ENCODE measurements around the gene MMP13. TPM values are rescaled to one million over a fixed set of nuclear protein-coding genes. Genes with fewer than 3 reads are reported as not detected.

Gene MMP13
- total RNA-seq, 2 experiments from 2014 or later, result not detected

Small RNA genes within 50 kb of the gene (small RNA-seq; reads per million reads assigned to genes)
- gene RNU7-159P, result not detected

Other genes starting within 250 kb of the MMP13 start
- gene MMP27, start 250.0 kb downstream of the MMP13 start, total RNA-seq (2014; rRNA removed; shearing (Covaris generic)), result not detected in 2 replicates
- gene MMP27, start 250.0 kb downstream of the MMP13 start, total RNA-seq (2022), result not detected in 2 replicates
- gene MMP8, start 230.8 kb downstream of the MMP13 start, total RNA-seq (2014; rRNA removed; shearing (Covaris generic)), result not detected in 2 replicates
- not detected in 2 replicates for gene MMP8, start 230.8 kb downstream of the MMP13 start, total RNA-seq (2022)
- not detected in 2 replicates for gene MMP10, start 175.1 kb downstream of the MMP13 start, total RNA-seq (2014; rRNA removed; shearing (Covaris generic))
- not detected in 2 replicates for gene MMP10, start 175.1 kb downstream of the MMP13 start, total RNA-seq (2022)
- not detected in 2 replicates for gene MMP1, start 157.6 kb downstream of the MMP13 start, total RNA-seq (2014; rRNA removed; shearing (Covaris generic))
- not detected in 2 replicates for gene MMP1, start 157.6 kb downstream of the MMP13 start, total RNA-seq (2022)
- not detected in 2 replicates for gene MMP3, start 112.1 kb downstream of the MMP13 start, total RNA-seq (2014; rRNA removed; shearing (Covaris generic))
- not detected in 2 replicates for gene MMP3, start 112.1 kb downstream of the MMP13 start, total RNA-seq (2022)
- not detected in 2 replicates for gene MMP12, start 80.8 kb downstream of the MMP13 start, total RNA-seq (2014; rRNA removed; shearing (Covaris generic))
- not detected in 2 replicates for gene MMP12, start 80.8 kb downstream of the MMP13 start, total RNA-seq (2022)
- gene DCUN1D5, start 136.4 kb upstream of the MMP13 start, total RNA-seq (2014; rRNA removed; shearing (Covaris generic)), result 70.4 and 73.9 TPM in 2 replicates
- 46.4 TPM in 2 replicates for gene DCUN1D5, start 136.4 kb upstream of the MMP13 start, total RNA-seq (2022)
- gene DYNC2H1, start 153.7 kb upstream of the MMP13 start, total RNA-seq (2014; rRNA removed; shearing (Covaris generic)), result 0.41 and 1.1 TPM in 2 replicates
- 0.44 and 0.46 TPM in 2 replicates for gene DYNC2H1, start 153.7 kb upstream of the MMP13 start, total RNA-seq (2022)

All from OCI-LY7 (cell line).